KG1 (cell line): ENCODE results near the gene TOMM40.
"Not testable (repeated sequence)": the region's sequence is repeated elsewhere in the genome, so short reads cannot be mapped to it uniquely, and the experiment has no call there.

Experiments used
- DNase-seq: peaks from one replicate; lab custom pipeline; 2025; lab: John Stamatoyannopoulos, UW

The TOMM40 gene

DNA sequence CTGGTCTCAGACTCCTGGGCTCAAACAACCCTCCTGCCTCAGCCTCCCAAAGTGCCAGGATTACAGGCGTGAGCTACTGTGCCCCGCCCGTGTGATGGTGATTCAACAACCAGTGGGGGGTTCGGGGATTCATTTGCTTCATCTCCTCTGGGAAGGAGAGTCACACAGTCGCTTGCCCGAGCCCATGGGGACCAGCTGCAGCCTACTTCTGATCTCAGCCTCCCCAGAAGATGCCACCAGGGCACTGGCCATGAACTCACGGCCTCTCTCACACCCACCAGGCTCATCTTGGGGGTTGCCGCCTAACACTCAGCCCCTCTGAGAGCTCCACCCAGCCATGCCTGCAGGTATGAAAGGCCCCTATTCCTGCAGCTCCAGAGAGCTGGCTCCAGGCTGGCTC lies 6.8 kb downstream of the TOMM40 start:
- no peak for DNase-seq

DNA sequence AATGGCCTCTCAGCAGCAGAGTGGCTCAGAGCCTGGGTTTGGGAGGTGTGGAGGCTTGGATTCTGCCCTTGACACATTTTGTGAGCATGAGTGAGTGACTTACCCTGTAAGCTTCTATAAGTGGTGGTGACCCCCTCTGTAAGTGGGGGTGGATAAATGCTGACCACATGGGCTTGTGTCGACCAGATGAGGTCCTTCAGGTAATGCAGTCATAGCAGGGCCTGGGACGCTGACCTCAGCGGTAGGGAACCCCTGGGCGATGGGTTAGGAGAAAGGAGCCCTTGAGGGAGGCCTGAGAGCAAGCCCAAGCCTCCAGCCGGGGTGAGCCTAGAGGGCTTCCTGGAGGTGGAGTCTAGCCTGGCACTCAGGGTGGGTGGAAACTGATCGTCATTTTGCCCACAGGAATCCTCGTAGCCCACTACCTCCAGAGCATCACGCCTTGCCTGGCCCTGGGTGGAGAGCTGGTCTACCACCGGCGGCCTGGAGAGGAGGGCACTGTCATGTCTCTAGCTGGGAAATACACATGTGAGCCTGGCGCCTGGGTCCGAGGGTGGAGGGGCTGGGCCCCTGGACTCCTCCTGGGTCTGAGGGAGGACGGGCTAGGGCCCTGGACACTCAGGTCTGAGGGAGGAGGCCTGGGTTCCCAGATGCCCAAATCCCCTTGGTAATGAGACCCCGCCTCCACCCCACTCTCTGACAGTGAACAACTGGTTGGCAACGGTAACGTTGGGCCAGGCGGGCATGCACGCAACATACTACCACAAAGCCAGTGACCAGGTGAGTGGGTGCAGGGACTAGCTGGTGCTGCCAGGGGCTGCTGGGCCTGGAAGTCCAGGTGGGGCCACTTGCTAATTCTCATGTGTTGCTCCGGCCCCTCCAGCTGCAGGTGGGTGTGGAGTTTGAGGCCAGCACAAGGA lies 9.5 kb downstream of the TOMM40 start:
- DNase-seq, result no peak

DNA sequence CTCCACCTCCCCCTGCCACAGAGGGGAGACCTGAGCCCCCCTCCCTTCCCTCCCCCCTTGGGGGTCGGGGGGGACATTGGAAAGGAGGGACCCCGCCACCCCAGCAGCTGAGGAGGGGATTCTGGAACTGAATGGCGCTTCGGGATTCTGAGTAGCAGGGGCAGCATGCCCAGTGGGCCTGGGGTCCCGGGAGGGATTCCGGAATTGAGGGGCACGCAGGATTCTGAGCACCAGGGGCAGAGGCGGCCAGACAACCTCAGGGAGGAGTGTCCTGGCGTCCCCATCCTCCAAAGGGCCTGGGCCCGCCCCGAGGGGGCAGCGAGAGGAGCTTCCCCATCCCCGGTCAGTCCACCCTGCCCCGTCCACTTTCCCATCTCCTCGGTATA lies 12.2 kb downstream of the TOMM40 start:
- DNase-seq, result no peak

DNA sequence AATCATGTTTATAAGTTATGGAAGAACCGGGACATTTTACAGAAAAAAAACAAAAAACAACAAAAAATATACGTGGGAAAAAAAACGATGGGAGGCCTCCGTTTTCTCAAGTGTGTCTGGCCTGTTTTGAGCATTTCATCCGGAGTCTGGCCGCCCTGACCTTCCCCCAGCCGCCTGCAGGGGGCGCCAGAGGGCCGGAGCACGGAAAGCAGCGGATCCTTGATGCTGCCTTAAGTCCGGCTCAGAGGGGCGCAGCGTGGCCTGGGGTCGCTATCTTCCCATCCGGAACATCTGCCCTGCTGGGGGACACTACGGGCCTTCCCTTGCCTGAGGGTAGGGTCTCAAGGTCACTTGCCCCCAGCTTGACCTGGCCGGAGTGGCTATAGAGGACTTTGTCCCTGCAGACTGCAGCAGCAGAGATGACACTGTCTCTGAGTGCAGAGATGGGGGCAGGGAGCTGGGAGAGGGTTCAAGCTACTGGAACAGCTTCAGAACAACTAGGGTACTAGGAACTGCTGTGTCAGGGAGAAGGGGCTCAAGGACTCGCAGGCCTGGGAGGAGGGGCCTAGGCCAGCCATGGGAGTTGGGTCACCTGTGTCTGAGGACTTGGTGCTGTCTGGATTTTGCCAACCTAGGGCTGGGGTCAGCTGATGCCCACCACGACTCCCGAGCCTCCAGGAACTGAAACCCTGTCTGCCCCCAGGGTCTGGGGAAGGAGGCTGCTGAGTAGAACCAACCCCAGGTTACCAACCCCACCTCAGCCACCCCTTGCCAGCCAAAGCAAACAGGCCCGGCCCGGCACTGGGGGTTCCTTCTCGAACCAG lies 12.8 kb downstream of the TOMM40 start:
- DNase-seq, result peak; percentile 48

DNA sequence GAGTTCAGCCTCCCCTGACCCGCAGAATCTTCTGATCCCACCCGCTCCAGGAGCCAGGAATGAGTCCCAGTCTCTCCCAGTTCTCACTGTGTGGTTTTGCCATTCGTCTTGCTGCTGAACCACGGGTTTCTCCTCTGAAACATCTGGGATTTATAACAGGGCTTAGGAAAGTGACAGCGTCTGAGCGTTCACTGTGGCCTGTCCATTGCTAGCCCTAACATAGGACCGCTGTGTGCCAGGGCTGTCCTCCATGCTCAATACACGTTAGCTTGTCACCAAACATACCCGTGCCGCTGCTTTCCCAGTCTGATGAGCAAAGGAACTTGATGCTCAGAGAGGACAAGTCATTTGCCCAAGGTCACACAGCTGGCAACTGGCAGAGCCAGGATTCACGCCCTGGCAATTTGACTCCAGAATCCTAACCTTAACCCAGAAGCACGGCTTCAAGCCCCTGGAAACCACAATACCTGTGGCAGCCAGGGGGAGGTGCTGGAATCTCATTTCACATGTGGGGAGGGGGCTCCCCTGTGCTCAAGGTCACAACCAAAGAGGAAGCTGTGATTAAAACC lies 13.5 kb downstream of the TOMM40 start:
- no peak for DNase-seq

DNA sequence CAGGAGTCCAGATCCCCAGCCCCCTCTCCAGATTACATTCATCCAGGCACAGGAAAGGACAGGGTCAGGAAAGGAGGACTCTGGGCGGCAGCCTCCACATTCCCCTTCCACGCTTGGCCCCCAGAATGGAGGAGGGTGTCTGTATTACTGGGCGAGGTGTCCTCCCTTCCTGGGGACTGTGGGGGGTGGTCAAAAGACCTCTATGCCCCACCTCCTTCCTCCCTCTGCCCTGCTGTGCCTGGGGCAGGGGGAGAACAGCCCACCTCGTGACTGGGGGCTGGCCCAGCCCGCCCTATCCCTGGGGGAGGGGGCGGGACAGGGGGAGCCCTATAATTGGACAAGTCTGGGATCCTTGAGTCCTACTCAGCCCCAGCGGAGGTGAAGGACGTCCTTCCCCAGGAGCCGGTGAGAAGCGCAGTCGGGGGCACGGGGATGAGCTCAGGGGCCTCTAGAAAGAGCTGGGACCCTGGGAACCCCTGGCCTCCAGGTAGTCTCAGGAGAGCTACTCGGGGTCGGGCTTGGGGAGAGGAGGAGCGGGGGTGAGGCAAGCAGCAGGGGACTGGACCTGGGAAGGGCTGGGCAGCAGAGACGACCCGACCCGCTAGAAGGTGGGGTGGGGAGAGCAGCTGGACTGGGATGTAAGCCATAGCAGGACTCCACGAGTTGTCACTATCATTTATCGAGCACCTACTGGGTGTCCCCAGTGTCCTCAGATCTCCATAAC lies 14.5 kb downstream of the TOMM40 start, which contains the start of gene APOE:
TSS of gene APOE (plus strand) at position 360 of the 724 bp plus-strand sequence. CDS start 829 bp downstream, outside the sequence.
- no peak for DNase-seq

DNA sequence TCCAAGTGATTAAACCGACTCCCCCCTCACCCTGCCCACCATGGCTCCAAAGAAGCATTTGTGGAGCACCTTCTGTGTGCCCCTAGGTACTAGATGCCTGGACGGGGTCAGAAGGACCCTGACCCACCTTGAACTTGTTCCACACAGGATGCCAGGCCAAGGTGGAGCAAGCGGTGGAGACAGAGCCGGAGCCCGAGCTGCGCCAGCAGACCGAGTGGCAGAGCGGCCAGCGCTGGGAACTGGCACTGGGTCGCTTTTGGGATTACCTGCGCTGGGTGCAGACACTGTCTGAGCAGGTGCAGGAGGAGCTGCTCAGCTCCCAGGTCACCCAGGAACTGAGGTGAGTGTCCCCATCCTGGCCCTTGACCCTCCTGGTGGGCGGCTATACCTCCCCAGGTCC lies 16.6 kb downstream of the TOMM40 start:
- DNase-seq, result no peak

DNA sequence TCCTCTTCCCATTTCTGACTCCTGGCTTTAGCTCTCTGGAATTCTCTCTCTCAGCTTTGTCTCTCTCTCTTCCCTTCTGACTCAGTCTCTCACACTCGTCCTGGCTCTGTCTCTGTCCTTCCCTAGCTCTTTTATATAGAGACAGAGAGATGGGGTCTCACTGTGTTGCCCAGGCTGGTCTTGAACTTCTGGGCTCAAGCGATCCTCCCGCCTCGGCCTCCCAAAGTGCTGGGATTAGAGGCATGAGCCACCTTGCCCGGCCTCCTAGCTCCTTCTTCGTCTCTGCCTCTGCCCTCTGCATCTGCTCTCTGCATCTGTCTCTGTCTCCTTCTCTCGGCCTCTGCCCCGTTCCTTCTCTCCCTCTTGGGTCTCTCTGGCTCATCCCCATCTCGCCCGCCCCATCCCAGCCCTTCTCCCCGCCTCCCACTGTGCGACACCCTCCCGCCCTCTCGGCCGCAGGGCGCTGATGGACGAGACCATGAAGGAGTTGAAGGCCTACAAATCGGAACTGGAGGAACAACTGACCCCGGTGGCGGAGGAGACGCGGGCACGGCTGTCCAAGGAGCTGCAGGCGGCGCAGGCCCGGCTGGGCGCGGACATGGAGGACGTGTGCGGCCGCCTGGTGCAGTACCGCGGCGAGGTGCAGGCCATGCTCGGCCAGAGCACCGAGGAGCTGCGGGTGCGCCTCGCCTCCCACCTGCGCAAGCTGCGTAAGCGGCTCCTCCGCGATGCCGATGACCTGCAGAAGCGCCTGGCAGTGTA lies 17.2 kb downstream of the TOMM40 start:
- no peak for DNase-seq

DNA sequence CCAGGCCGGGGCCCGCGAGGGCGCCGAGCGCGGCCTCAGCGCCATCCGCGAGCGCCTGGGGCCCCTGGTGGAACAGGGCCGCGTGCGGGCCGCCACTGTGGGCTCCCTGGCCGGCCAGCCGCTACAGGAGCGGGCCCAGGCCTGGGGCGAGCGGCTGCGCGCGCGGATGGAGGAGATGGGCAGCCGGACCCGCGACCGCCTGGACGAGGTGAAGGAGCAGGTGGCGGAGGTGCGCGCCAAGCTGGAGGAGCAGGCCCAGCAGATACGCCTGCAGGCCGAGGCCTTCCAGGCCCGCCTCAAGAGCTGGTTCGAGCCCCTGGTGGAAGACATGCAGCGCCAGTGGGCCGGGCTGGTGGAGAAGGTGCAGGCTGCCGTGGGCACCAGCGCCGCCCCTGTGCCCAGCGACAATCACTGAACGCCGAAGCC lies 17.8 kb downstream of the TOMM40 start:
- no peak for DNase-seq

DNA sequence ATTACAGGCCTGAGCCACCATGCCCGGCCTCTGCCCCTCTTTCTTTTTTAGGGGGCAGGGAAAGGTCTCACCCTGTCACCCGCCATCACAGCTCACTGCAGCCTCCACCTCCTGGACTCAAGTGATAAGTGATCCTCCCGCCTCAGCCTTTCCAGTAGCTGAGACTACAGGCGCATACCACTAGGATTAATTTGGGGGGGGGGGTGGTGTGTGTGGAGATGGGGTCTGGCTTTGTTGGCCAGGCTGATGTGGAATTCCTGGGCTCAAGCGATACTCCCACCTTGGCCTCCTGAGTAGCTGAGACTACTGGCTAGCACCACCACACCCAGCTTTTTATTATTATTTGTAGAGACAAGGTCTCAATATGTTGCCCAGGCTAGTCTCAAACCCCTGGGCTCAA lies 18.7 kb downstream of the TOMM40 start:
- no peak for DNase-seq

DNA sequence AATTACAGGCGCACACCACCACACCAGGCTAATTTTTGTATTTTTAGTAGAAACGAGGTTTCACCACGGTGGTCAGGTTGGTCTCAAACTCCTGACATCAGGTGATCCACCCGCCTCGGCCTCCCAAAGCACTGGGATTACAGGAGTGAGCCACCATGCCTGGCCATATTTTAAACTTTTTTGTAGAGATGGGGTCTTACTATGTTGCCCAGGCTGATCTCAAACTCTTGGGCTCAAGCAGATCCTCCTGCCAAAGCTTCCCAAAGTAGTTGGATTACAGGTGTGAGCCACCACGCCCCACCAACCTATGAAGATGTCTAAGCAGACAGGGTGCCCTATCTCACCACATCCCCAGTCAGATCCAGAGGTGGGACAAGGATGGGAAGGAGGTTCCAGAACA lies 20.8 kb downstream of the TOMM40 start:
- DNase-seq, result not testable (repeated sequence)

DNA sequence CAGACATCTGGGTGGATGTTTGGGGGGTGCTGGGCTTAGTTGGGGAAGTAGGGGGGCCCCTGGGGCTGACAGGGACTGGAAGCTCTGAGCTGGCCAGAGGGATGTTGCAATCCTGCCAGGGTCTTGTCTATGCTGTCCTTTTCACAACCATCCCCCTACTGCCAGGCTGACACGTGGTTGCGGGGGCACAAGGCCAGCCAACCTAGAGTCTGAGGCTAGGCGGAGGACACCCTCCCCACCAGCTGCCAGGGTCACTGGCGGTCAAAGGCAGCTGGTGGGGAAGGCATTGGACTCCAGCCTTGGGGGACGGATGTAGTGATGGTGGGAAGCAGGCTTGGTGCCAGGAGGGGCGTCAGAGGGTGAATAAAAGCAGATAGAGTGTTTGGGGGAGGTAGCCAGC lies 21.8 kb downstream of the TOMM40 start:
- no peak for DNase-seq

DNA sequence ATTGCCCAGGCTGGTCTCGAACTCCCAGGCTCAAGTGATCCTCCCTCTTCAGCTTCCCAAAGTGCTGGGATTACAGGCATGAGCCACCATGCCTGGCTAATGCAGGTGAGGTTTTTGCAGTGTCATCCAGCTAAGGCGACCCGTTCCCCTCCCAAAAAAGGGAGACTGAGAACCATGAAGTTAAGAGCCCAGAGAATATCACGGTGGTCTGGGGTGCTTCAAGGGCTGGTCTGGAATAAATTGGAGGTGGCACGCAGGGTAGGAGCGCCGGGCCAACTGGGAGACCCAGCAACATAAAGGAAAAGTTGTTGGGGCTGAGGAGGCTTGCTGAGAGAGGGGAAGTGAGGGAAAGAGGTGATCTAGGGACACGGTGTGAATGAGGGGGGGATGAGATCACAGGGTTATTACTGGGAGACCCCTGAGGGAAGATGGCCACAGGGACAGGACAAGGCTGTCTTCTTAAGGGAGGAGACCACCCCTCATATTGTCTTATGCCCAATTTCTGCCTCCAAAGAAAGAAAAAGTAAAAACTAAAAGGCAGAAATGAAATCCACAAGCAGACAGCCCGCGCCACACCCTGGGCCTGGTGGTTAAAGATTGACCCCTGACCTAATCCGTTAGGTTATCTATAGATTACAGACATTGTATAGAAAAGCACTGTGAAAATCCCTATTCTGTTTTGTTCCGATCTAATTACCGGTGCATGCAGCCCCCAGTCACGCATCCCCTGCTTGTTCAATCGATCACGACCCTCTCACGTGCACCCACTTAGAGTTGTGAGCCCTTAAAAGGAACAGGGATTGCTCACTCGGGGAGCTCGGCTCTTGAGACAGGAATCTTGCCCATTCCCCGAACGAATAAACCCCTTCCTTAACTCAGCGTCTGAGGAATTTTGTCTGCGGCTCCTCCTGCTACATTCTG lies 22.7 kb downstream of the TOMM40 start:
- not testable (repeated sequence) for DNase-seq

DNA sequence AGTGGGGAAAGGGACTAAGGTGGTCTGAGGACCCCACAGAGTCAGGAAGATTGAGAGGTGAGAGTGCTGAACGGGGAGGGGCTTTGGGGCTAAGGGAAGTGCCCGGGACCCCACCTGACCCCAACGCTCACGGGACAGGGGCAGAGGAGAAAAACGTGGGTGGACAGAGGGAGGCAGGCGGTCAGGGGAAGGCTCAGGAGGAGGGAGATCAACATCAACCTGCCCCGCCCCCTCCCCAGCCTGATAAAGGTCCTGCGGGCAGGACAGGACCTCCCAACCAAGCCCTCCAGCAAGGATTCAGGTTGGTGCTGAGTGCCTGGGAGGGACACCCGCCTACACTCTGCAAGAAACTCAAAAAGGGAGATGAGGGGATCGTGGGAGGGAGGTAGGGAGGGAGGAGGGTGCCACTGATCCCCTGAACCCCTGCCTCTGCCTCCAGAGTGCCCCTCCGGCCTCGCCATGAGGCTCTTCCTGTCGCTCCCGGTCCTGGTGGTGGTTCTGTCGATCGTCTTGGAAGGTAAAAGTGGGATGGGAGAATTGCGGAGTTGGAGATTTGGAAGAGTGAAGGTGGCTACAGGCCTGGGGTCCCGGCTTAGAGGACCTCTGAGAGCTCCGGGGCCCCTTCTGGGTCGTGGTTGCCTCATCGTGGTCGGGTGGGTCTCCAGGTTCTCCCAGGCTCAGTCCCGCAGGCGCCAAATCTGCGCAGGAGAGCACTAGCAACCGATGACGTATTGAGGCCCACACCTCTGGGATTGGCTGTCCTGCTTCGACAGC lies 23.6 kb downstream of the TOMM40 start, which contains the start of gene APOC1:
TSS of gene APOC1 (plus strand) at position 176 of the 774 bp plus-strand sequence. CDS start at position 460, 284 bp downstream.
- peak; percentile 34 for DNase-seq

DNA sequence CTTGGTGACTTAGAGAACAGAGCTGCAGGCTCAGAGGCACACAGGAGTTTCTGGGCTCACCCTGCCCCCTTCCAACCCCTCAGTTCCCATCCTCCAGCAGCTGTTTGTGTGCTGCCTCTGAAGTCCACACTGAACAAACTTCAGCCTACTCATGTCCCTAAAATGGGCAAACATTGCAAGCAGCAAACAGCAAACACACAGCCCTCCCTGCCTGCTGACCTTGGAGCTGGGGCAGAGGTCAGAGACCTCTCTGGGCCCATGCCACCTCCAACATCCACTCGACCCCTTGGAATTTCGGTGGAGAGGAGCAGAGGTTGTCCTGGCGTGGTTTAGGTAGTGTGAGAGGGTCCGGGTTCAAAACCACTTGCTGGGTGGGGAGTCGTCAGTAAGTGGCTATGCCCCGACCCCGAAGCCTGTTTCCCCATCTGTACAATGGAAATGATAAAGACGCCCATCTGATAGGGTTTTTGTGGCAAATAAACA lies 33.2 kb downstream of the TOMM40 start:
- no peak for DNase-seq

DNA sequence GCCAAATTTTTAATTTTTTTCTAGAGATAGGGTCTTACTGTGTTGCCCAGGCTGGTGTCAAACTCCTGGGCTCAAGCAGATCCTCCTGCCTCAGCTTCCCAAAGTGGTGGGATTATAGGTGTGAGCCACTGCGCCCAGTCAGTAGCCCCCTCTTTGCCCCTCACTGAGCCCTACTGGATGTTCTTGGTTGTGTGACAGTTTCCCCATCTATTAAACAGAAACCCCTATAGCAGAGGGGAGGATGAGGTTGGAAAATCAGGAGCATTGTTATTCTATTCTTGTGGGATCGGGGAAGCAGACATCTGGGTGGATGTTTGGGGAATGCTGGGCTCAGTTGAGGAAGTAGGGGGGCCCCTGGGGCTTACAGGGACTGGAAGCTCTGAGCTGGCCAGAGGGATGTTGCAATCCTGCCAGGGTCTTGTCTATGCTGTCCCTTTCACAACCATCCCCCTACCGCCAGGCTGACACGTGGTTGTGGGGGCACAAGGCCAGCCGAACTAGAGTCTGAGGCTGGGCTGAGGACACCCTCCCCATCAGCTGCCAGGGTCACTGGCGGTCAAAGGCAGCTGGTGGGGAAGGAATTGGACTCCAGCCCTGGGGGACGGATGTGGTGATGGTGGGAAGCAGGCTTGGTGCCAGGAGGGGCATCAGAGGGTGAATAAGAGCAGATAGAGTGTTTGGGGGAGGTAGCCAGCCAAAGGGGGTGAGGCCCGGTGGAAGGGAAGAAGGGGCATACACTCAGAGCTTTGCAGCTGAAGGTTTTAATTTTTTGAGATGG lies 34.2 kb downstream of the TOMM40 start:
- peak; percentile 10 for DNase-seq

DNA sequence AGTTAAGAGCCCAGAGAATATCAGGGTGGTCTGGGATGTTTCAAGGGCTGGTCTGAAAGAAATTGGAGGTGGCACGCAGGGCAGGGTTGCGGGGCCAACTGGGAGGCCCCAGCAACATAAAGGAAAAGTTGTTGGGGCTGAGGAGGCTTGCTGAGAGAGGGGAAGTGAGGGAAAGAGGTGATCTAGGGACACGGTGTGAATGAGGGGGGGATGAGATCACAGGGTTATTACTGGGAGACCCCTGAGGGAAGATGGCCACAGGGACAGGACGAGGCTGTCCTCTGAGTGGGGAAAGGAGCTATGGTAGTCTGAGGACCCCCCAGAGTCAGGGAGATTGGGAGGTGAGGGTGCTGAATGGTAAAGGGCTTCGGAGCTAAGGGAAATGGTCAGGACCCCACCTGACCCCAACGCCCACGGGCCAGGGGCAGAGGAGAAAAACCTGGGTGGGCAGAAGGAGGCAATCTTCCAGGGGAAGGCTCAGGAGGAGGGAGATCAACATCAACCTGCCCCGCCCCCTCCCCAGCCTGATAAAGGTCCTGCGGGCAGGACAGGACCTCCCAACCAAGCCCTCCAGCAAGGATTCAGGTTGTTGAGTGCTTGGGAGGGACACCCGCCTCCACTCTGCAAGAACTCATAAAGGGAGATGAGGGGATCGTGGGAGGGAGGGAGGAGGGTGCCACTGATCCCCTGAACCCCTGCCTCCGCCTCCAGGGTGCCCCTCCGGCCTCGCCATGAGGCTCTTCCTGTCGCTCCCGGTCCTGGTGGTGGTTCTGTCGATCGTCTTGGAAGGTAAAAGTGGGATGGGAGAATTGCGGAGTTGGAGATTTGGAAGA lies 35.4 kb downstream of the TOMM40 start:
- DNase-seq, result not testable (repeated sequence)
